ENCODE results near the gene GJA3.

DNA sequence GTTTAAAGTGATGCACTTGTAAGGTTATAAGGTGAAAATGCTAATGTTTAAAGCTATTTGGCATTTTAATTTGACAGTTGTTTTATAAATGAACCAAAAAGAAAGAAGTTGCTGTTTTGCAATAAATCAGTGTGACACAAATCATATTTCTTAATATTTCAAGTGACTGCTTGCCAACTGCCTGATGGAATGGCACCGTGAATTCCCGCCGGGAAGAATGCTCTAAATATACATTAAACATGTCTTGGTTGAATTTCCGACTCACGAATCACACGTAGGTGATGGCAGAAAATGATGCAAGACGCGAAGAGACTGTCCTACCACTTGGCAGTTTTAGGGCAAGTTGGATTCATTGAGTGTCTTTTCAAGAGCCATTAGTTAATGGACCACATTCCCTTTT is 34.9 kb upstream of the GJA3 start:
- TF ChIP-seq, protein P1, sequence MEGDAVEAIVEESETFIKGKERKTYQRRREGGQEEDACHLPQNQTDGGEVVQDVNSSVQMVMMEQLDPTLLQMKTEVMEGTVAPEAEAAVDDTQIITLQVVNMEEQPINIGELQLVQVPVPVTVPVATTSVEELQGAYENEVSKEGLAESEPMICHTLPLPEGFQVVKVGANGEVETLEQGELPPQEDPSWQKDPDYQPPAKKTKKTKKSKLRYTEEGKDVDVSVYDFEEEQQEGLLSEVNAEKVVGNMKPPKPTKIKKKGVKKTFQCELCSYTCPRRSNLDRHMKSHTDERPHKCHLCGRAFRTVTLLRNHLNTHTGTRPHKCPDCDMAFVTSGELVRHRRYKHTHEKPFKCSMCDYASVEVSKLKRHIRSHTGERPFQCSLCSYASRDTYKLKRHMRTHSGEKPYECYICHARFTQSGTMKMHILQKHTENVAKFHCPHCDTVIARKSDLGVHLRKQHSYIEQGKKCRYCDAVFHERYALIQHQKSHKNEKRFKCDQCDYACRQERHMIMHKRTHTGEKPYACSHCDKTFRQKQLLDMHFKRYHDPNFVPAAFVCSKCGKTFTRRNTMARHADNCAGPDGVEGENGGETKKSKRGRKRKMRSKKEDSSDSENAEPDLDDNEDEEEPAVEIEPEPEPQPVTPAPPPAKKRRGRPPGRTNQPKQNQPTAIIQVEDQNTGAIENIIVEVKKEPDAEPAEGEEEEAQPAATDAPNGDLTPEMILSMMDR (IDR thresholded peaks at IDR 0.05; ENCODE audit: low read depth, low read length): no peak
- TF ChIP-seq EZH2phosphoT487 (IDR thresholded peaks at IDR 0.05; ENCODE audit: low read depth): no peak

Data from OCI-LY3 (cell line).